Measurements from ENCODE around the gene AFF3.
"Not testable (repeated sequence)": the region's sequence is repeated elsewhere in the genome, so short reads cannot be mapped to it uniquely, and the experiment has no call there.

AFF3 gene

DNA sequence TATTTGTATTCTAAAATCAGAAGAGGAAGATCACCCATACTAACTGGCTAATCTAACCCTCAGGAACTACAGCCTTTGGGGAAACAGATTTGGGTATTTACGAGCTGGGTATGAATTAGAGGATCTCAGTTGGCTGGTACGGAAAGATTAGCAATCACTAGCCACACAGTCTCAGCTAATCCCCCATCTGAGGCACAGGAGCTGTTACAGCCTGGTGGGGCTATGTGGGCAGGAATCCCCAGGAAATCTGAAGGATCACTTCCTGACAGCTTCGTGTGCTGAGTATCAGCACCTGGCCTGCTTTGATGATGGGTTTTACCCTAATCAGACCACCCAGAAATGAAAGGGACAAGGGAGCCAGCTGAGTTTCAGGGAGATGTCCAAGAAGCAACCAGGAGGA lies 206.3 kb downstream of the AFF3 start:
- Histone ChIP-seq H3K79me2 (ENCODE audit: control insufficient read depth, insufficient read depth, low read length, unreplicated experiment) (no peaks in the 10 kb centered on the region), H2AFZ (ENCODE audit: low read length, unreplicated experiment) (no peak overlapping the region), H3K4me3 (ENCODE audit: low read depth, low read length) (no peak overlapping the region), H3K36me3 (ENCODE audit: insufficient read depth, low read length) (no peaks in the 10 kb centered on the region), H3K27ac (ENCODE audit: low read depth, low read length) (no peak overlapping the region), H3K4me1 (ENCODE audit: control insufficient read depth, insufficient read depth, low read length, unreplicated experiment) (no peaks in the 10 kb centered on the region), H3K27me3 (ENCODE audit: insufficient read depth, low read length) (no peaks in the 10 kb centered on the region)

DNA sequence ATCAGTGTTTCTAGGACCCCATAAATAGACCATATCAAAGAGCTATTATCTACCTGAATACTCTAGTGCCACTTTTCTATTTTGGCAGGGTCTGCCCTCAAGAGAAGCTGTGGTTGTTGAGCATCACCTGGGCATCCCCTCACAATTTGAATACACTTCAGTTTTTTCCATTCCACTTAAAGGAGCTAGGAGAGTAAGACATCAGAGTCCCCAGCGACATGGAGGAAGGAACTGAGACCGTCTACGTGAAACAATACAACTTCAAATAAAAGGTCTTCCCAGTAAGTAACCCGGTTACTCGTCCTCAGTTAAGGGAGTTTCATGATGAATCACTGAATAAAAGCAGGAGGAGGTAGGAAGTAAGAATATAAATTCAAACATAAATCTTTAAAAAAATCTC lies 206.7 kb downstream of the AFF3 start:
- Histone ChIP-seq H2AFZ (ENCODE audit: low read length, unreplicated experiment) (no peak overlapping the region), H3K27me3 (ENCODE audit: insufficient read depth, low read length) (no peaks in the 10 kb centered on the region), H3K79me2 (ENCODE audit: control insufficient read depth, insufficient read depth, low read length, unreplicated experiment) (no peaks in the 10 kb centered on the region), H3K36me3 (ENCODE audit: insufficient read depth, low read length) (no peaks in the 10 kb centered on the region), H3K4me3 (ENCODE audit: low read depth, low read length) (no peak overlapping the region), H3K4me1 (ENCODE audit: control insufficient read depth, insufficient read depth, low read length, unreplicated experiment) (no peaks in the 10 kb centered on the region), H3K27ac (ENCODE audit: low read depth, low read length) (no peak overlapping the region)

DNA sequence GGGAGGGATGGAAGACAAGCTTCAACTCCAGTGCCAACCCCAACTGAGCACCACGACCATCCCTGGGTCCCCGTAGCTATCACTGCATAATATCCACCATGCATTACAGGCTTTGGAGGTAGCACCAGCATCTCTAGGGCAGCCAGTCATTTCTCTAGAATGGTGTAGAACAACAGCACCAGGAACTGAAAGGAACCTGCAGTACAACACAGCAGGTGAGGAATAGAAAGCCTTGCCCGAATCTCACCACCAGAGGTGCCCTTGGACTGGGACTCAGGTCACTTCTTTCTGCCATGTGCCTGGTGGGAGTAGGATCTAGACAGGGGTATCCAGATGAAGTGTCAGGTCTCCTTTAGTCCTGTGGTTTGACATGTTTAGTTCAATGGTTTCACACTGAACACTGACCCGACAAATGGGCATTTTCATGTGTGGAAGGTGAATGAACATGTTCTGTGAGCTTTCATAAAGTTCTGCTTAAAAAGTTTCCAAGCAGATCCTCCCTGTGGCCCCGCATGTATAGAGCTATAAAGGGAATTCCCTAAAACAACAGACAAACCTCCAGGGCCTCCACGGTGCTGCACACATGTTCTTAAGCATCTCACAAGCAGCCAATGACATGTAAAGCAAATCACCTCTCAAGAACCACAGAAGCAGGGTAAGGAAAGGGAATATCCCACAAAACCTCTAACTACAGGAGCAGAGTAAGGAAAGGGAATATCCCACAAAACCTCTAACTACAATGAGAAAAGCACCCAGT lies 208.3 kb downstream of the AFF3 start:
- no peak overlapping the region for H3K4me3 ChIP-seq (ENCODE audit: low read depth, low read length)
- H3K27ac ChIP-seq (ENCODE audit: low read depth, low read length), result no peak overlapping the region
- no peaks in the 10 kb centered on the region for H3K36me3 ChIP-seq (ENCODE audit: insufficient read depth, low read length)
- H2AFZ ChIP-seq (ENCODE audit: low read length, unreplicated experiment), result no peak overlapping the region
- no peaks in the 10 kb centered on the region for H3K79me2 ChIP-seq (ENCODE audit: control insufficient read depth, insufficient read depth, low read length, unreplicated experiment)
- no peaks in the 10 kb centered on the region for H3K27me3 ChIP-seq (ENCODE audit: insufficient read depth, low read length)
- no peaks in the 10 kb centered on the region for H3K4me1 ChIP-seq (ENCODE audit: control insufficient read depth, insufficient read depth, low read length, unreplicated experiment)

DNA sequence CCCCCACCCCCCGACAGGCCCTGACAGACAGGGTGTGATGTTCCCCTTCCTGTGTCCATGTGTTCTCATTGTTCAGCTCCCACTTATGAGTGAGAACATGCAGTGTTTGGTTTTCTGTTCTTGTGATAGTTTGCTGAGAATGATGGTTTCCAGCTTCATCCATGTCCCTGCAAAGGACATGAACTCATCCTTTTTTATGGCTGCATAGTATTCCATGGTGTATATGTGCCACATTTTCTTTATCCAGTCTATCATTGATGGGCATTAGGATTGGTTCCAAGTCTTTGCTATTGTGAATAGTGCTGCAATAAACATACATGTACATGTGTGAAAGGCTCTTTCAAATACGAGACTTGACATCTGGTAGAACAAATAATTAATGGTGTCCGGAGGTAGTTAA lies 208.9 kb downstream of the AFF3 start:
- H3K27me3 ChIP-seq (ENCODE audit: insufficient read depth, low read length); H2AFZ ChIP-seq (ENCODE audit: low read length, unreplicated experiment); H3K27ac ChIP-seq (ENCODE audit: low read depth, low read length); H3K36me3 ChIP-seq (ENCODE audit: insufficient read depth, low read length); H3K4me1 ChIP-seq (ENCODE audit: control insufficient read depth, insufficient read depth, low read length, unreplicated experiment); H3K4me3 ChIP-seq (ENCODE audit: low read depth, low read length); H3K79me2 ChIP-seq (ENCODE audit: control insufficient read depth, insufficient read depth, low read length, unreplicated experiment): not testable (repeated sequence)

DNA sequence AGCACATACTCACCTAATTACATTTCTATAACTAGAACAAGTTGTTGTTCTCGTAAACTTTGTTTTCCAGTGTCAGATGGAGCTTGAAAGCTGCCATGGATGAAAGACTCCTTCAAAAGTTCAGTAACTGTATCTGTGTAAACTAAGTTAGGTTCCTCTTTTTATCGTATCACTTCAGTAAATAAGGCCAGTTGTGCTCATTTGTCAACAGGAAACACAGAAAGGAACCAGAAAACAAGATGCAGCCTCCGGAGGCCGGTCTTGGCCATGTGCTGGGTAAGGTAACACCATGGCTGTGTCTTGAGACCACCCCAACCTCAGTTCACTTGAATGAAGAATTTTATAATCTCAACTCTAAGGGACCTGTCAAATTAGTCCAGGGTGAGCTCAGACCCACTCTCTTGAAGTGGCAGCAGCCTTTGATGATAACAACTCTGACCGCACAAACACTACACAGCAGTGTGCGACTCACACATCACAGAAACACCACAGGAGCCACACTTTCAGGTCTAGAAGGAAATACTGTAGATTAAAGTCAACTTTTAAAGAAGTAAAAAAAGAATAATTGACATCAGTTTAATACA lies 213.8 kb downstream of the AFF3 start:
- Histone ChIP-seq H2AFZ (ENCODE audit: low read length, unreplicated experiment) (no peak overlapping the region), H3K27me3 (ENCODE audit: insufficient read depth, low read length) (no peaks in the 10 kb centered on the region), H3K79me2 (ENCODE audit: control insufficient read depth, insufficient read depth, low read length, unreplicated experiment) (no peaks in the 10 kb centered on the region), H3K36me3 (ENCODE audit: insufficient read depth, low read length) (no peaks in the 10 kb centered on the region), H3K4me3 (ENCODE audit: low read depth, low read length) (no peak overlapping the region), H3K4me1 (ENCODE audit: control insufficient read depth, insufficient read depth, low read length, unreplicated experiment) (no peaks in the 10 kb centered on the region), H3K27ac (ENCODE audit: low read depth, low read length) (no peak overlapping the region)

DNA sequence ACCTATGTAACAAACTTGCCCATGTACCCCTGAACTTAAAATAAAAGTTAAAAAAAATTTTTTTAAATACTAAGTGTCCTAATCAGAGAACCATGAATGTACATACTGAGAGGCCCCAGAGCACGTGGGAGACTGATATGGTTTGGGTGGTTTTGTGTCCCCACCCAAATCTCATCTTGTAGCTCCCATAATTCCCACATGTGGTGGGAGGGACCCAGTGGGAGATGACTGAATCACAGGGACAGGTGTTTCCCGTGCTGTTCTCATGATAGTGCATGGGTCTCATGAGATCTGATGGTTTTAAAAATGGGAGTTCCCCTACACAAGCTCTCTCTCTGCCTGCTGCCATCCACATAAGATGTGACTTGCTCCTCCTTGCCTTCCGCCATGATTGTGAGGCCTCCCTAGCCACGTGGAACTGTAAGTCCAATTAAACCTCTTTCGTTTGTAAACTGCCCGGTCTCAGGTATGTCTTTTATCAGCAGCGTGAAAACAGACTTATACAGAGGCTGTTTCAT lies 214.6 kb downstream of the AFF3 start:
- H2AFZ ChIP-seq (ENCODE audit: low read length, unreplicated experiment); H3K27ac ChIP-seq (ENCODE audit: low read depth, low read length); H3K27me3 ChIP-seq (ENCODE audit: insufficient read depth, low read length): not testable (repeated sequence)

DNA sequence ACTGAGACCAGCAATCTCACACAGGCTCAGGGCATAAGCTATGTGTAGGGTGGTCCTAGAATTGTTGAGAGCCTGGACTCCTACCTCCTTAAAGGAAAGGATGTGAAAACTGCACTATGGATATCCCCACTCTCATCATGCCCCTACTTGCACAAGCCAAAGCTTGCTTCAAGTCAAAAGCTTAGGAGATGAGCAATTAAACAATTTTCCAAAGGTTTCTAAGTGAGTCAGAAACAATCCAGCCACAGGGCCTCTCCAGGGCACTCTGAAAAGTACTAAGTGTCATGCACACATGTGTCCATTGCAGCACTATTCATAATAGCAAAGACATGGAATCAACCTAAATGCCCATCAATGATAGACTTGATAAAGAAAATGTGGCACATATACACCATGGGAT lies 215.4 kb downstream of the AFF3 start:
- Histone ChIP-seq H3K36me3 (ENCODE audit: insufficient read depth, low read length) (no peaks in the 10 kb centered on the region), H3K27me3 (ENCODE audit: insufficient read depth, low read length) (no peaks in the 10 kb centered on the region), H2AFZ (ENCODE audit: low read length, unreplicated experiment) (no peak overlapping the region), H3K79me2 (ENCODE audit: control insufficient read depth, insufficient read depth, low read length, unreplicated experiment) (no peaks in the 10 kb centered on the region), H3K4me3 (ENCODE audit: low read depth, low read length) (no peak overlapping the region), H3K4me1 (ENCODE audit: control insufficient read depth, insufficient read depth, low read length, unreplicated experiment) (no peaks in the 10 kb centered on the region), H3K27ac (ENCODE audit: low read depth, low read length) (no peak overlapping the region)

More for the DNA sequence above, 214.6 kb downstream of the AFF3 start:
- H3K4me1 ChIP-seq (ENCODE audit: control insufficient read depth, insufficient read depth, low read length, unreplicated experiment); H3K36me3 ChIP-seq (ENCODE audit: insufficient read depth, low read length); H3K4me3 ChIP-seq (ENCODE audit: low read depth, low read length); H3K79me2 ChIP-seq (ENCODE audit: control insufficient read depth, insufficient read depth, low read length, unreplicated experiment): not testable (repeated sequence)

DNA sequence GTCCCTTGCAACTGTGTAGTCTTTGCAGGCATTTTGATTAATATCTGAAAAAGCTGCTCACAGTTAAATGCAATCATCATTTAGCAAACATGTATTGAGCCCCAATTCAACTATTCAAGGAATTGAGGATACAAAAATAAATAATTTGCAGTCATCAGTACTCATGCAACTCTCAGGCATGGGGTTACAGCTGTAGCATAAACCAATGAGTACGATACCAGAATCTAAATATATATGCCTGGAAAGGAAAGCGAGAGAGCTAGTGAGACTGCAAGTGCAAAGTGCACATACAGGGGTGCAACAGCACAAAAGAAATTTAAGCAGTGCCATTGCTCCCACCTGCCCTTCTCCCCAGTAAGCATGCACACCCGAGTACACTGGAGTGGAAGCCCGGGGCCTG lies 216.4 kb downstream of the AFF3 start:
- Histone ChIP-seq H3K27me3 (ENCODE audit: insufficient read depth, low read length) (no peaks in the 10 kb centered on the region), H3K36me3 (ENCODE audit: insufficient read depth, low read length) (no peaks in the 10 kb centered on the region), H2AFZ (ENCODE audit: low read length, unreplicated experiment) (no peak overlapping the region), H3K27ac (ENCODE audit: low read depth, low read length) (no peak overlapping the region), H3K4me1 (ENCODE audit: control insufficient read depth, insufficient read depth, low read length, unreplicated experiment) (no peaks in the 10 kb centered on the region), H3K79me2 (ENCODE audit: control insufficient read depth, insufficient read depth, low read length, unreplicated experiment) (no peaks in the 10 kb centered on the region), H3K4me3 (ENCODE audit: low read depth, low read length) (no peak overlapping the region)

DNA sequence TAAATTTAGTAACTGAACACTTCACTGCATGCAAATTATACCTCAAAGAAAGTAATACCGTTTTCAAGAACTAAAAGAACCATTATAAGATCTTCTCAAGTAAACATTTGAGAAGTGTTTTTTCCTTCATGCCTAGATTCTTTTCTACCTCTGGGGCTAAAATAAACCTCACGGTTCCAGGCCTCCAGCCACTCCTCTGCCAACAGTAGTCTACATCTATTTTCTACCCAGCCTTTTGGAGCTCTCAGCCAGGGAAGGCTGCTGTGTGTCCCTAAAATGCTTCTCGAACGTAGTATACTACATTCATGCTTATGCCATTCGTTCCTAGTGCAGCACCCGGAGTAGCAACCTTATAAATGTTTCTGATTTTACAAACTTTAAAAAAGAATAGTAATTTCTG lies 219.7 kb downstream of the AFF3 start:
- Histone ChIP-seq H2AFZ (ENCODE audit: low read length, unreplicated experiment) (no peak overlapping the region), H3K27ac (ENCODE audit: low read depth, low read length) (no peak overlapping the region), H3K4me3 (ENCODE audit: low read depth, low read length) (no peak overlapping the region), H3K4me1 (ENCODE audit: control insufficient read depth, insufficient read depth, low read length, unreplicated experiment) (no peaks in the 10 kb centered on the region), H3K27me3 (ENCODE audit: insufficient read depth, low read length) (no peaks in the 10 kb centered on the region), H3K79me2 (ENCODE audit: control insufficient read depth, insufficient read depth, low read length, unreplicated experiment) (no peaks in the 10 kb centered on the region), H3K36me3 (ENCODE audit: insufficient read depth, low read length) (no peaks in the 10 kb centered on the region)

DNA sequence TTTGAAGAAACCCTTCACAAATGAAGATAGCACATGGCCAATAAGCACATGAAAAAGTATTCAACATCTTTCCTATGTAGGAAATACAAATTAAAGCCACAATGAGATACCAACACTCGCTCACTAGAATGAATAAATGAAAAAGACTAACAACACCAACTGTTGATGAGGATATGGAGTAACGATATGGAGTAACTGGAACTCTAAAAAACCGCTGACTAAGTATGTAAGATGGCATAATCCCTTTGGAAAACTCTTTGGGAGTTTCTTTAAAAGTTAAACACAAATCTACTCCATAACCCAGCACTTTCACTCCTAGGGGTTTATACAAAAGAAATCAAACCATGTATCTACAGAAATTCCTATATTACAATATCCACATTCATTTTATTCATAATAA lies 220.5 kb downstream of the AFF3 start:
- H3K4me3 ChIP-seq (ENCODE audit: low read depth, low read length), result no peak overlapping the region
- H3K27ac ChIP-seq (ENCODE audit: low read depth, low read length), result no peak overlapping the region
- H2AFZ ChIP-seq (ENCODE audit: low read length, unreplicated experiment), result no peak overlapping the region
- H3K27me3 ChIP-seq (ENCODE audit: insufficient read depth, low read length), result no peaks in the 10 kb centered on the region
- H3K4me1 ChIP-seq (ENCODE audit: control insufficient read depth, insufficient read depth, low read length, unreplicated experiment), result no peaks in the 10 kb centered on the region
- H3K36me3 ChIP-seq (ENCODE audit: insufficient read depth, low read length), result no peaks in the 10 kb centered on the region
- H3K79me2 ChIP-seq (ENCODE audit: control insufficient read depth, insufficient read depth, low read length, unreplicated experiment), result no peaks in the 10 kb centered on the region

DNA sequence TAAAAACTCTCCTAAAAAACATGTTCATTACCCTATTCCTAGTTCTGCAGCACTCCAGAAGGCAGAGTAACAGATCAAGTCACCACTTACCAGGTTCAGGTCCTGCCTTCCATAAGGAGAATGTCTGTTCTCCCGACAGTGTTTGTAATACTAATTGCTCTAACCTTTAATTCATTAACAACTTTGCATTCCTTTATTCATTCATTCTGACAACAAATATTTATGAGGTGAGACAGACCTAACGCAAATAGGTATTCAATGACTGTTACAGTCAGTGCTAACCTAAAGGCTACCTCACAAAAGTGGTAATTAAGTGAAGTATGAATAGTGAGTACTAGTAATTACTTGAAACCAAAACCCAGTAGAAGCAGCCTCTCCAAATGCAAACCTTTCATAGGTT lies 224.0 kb downstream of the AFF3 start:
- no peaks in the 10 kb centered on the region for H3K4me1 ChIP-seq (ENCODE audit: control insufficient read depth, insufficient read depth, low read length, unreplicated experiment)
- no peaks in the 10 kb centered on the region for H3K36me3 ChIP-seq (ENCODE audit: insufficient read depth, low read length)
- H3K27ac ChIP-seq (ENCODE audit: low read depth, low read length), result no peak overlapping the region
- H3K79me2 ChIP-seq (ENCODE audit: control insufficient read depth, insufficient read depth, low read length, unreplicated experiment), result no peaks in the 10 kb centered on the region
- H3K27me3 ChIP-seq (ENCODE audit: insufficient read depth, low read length), result no peaks in the 10 kb centered on the region
- no peak overlapping the region for H2AFZ ChIP-seq (ENCODE audit: low read length, unreplicated experiment)
- H3K4me3 ChIP-seq (ENCODE audit: low read depth, low read length), result no peak overlapping the region

Data from ACC112 (cell line).